Measurements from ENCODE around the gene SLIT3.

Gene SLIT3

GRCh38 chr5:169298193-169298592, 2.7 kb downstream of the SLIT3 start:
- DNase-seq = no peak

GRCh38 chr5:169296419-169297143, 4.4 kb downstream of the SLIT3 start:
- DNase-seq = no peak

- DNase-seq = no peak
These were observed 5.6 kb downstream of the SLIT3 start for GRCh38 chr5:169295306-169295705.

GRCh38 chr5:169294621-169295020, 6.3 kb downstream of the SLIT3 start:
- DNase-seq = no peak

GRCh38 chr5:169291877-169292276, 9.1 kb downstream of the SLIT3 start:
- no peak for DNase-seq

- no peak for DNase-seq
These were observed 10.0 kb downstream of the SLIT3 start for GRCh38 chr5:169290895-169291294.

GRCh38 chr5:169289520-169289919, 11.4 kb downstream of the SLIT3 start:
- DNase-seq = no peak

GRCh38 chr5:169288066-169288930, 12.6 kb downstream of the SLIT3 start:
- no peak for DNase-seq

- DNase-seq = no peak
These were observed 13.4 kb downstream of the SLIT3 start for GRCh38 chr5:169287529-169287928.

- no peak for DNase-seq
These were observed 14.2 kb downstream of the SLIT3 start for GRCh38 chr5:169286572-169287300.

GRCh38 chr5:169283887-169284286, 17.1 kb downstream of the SLIT3 start:
- no peak for DNase-seq

GRCh38 chr5:169281625-169282024, 19.3 kb downstream of the SLIT3 start:
- no peak for DNase-seq

- no peak for DNase-seq
These were observed 20.2 kb downstream of the SLIT3 start for GRCh38 chr5:169280696-169281095.

GRCh38 chr5:169280286-169280685, 20.7 kb downstream of the SLIT3 start:
- DNase-seq = no peak

- no peak for DNase-seq
These were observed 21.8 kb downstream of the SLIT3 start for GRCh38 chr5:169279125-169279524.

- DNase-seq = no peak
These were observed 27.1 kb downstream of the SLIT3 start for GRCh38 chr5:169273881-169274280.

GRCh38 chr5:169273451-169273850, 27.5 kb downstream of the SLIT3 start:
- DNase-seq = no peak

- DNase-seq = no peak
These were observed 28.1 kb downstream of the SLIT3 start for GRCh38 chr5:169272731-169273427.

- no peak for DNase-seq
These were observed 28.8 kb downstream of the SLIT3 start for GRCh38 chr5:169272111-169272510.

GRCh38 chr5:169270827-169271226, 30.1 kb downstream of the SLIT3 start:
- DNase-seq = no peak

GRCh38 chr5:169268019-169268418, 32.9 kb downstream of the SLIT3 start:
- DNase-seq = no peak

- DNase-seq = no peak
These were observed 35.1 kb downstream of the SLIT3 start for GRCh38 chr5:169265888-169266287.

GRCh38 chr5:169263591-169263990, 37.3 kb downstream of the SLIT3 start:
- DNase-seq = no peak

Measured in NCI-H1436 treated with DMSO at 0.1 percent for 48 hours (cell line).